SIG-M5 (cell line): ENCODE results near the gene EEPD1.
"Not testable (repeated sequence)": the region's sequence is repeated elsewhere in the genome, so short reads cannot be mapped to it uniquely, and the experiment has no call there.

Source experiments
- DNase-seq: peaks from one replicate; lab custom pipeline; 2025; lab: John Stamatoyannopoulos, UW

Gene EEPD1

GRCh38 chr7:36253699-36254098, 100.6 kb downstream of the EEPD1 start:
- no peak for DNase-seq

GRCh38 chr7:36258510-36259259, 105.6 kb downstream of the EEPD1 start:
- DNase-seq = not testable (repeated sequence)

- DNase-seq = no peak
These were observed 107.4 kb downstream of the EEPD1 start for GRCh38 chr7:36260481-36260880.

GRCh38 chr7:36261019-36261754, 108.1 kb downstream of the EEPD1 start:
- no peak for DNase-seq

- no peak for DNase-seq
These were observed 109.4 kb downstream of the EEPD1 start for GRCh38 chr7:36262309-36263094.

- no peak for DNase-seq
These were observed 110.0 kb downstream of the EEPD1 start for GRCh38 chr7:36263095-36263484.

GRCh38 chr7:36264123-36264801, 111.2 kb downstream of the EEPD1 start:
- DNase-seq = no peak

GRCh38 chr7:36264913-36265516, 112.0 kb downstream of the EEPD1 start:
- no peak for DNase-seq

GRCh38 chr7:36265680-36266079, 112.6 kb downstream of the EEPD1 start:
- no peak for DNase-seq

GRCh38 chr7:36266190-36266589, 113.1 kb downstream of the EEPD1 start:
- no peak for DNase-seq

- DNase-seq = no peak
These were observed 113.6 kb downstream of the EEPD1 start for GRCh38 chr7:36266683-36267082.

- no peak for DNase-seq
These were observed 119.1 kb downstream of the EEPD1 start for GRCh38 chr7:36272211-36272566.

GRCh38 chr7:36272567-36273269, 119.7 kb downstream of the EEPD1 start:
- DNase-seq = no peak

- no peak for DNase-seq
These were observed 120.8 kb downstream of the EEPD1 start for GRCh38 chr7:36273836-36274235.

GRCh38 chr7:36275735-36276284, 122.8 kb downstream of the EEPD1 start:
- no peak for DNase-seq

- DNase-seq = no peak
These were observed 123.6 kb downstream of the EEPD1 start for GRCh38 chr7:36276428-36277248.

- no peak for DNase-seq
These were observed 124.1 kb downstream of the EEPD1 start for GRCh38 chr7:36277249-36277542.

GRCh38 chr7:36278069-36278619, 125.1 kb downstream of the EEPD1 start:
- DNase-seq = no peak

- no peak for DNase-seq
These were observed 125.6 kb downstream of the EEPD1 start for GRCh38 chr7:36278620-36279172.
